GM12875 (cell line): ENCODE results near the gene B3GALNT1.

ENCODE experiments used
- H3K4me3 ChIP-seq: one replicate; pipeline ENCODE4 v1.5.1; 2011; ENCODE audit warnings: low read depth, low read length, control low read depth
- CTCF ChIP-seq: IDR thresholded peaks from 2 replicates; pipeline ENCODE4 v1.5.1; 2011; ENCODE audit warnings: low read depth, mild to moderate bottlenecking, control low read depth, inconsistent platforms, low read length, moderate library complexity, borderline replicate concordance; ENCODE audit not compliant: insufficient read depth

Gene B3GALNT1

GRCh38 chr3:161104561-161105551, at the start of gene B3GALNT1:
Gene B3GALNT1, minus strand, starts transcription at chr3:161105349. Its CDS starts 18,595 bp downstream, at chr3:161086754.
- H3K4me3 ChIP-seq: peak within 1 kb of the TSS; percentile 89
- 0 out of 2 replicates have a peak, but pooled peaks have one; percentile 22 for TF ChIP-seq CTCF

- H3K4me3 ChIP-seq: no peak overlapping the region
- no peak for TF ChIP-seq CTCF
These were observed 48.3 kb upstream of the B3GALNT1 start for GRCh38 chr3:161153480-161153879.

GRCh38 chr3:161150001-161150525, 44.9 kb upstream of the B3GALNT1 start:
- TF ChIP-seq CTCF: no peak
- no peak overlapping the region for H3K4me3 ChIP-seq

- no peak overlapping the region for H3K4me3 ChIP-seq
- TF ChIP-seq CTCF: no peak
These were observed 44.4 kb upstream of the B3GALNT1 start for GRCh38 chr3:161149529-161149928.

GRCh38 chr3:161148832-161149475, 43.8 kb upstream of the B3GALNT1 start:
- no peak overlapping the region for H3K4me3 ChIP-seq
- no peak for TF ChIP-seq CTCF

GRCh38 chr3:161142486-161142885, 37.3 kb upstream of the B3GALNT1 start:
- H3K4me3 ChIP-seq: no peak overlapping the region
- TF ChIP-seq CTCF: no peak
